K562 (cell line): Measurements from ENCODE around the gene TM4SF20. TPM values are rescaled to one million over a fixed set of nuclear protein-coding genes. Genes with fewer than 3 reads are reported as not detected.

Experiments used
- ATF3 ChIP-seq, 2 experiments: fragments of 450-650 bp in 1 of 2; sonication (generic) in 1 of 2; formaldehyde crosslinking in 1 of 2; IDR thresholded peaks in 1 of 2; conservative IDR thresholded peaks in 1 of 2; 2 replicates each; pipeline versions ENCODE4 v1.6.1 to v1.8.1; 2016 to 2023; ENCODE audit warnings: mild to moderate bottlenecking in 2 of 2, moderate library complexity in 2 of 2, inconsistent platforms in 1 of 2, missing genetic modification reagents in 1 of 2
- BRD9 ChIP-seq: fragments of 450-650 bp; IDR thresholded peaks from 2 replicates; pipeline ENCODE4 v1.6.1; 2018; ENCODE audit warnings: low read depth; ENCODE audit not compliant: partially characterized antibody
- ESRRA ChIP-seq: fragments of 450-650 bp; IDR thresholded peaks from 2 replicates; pipeline ENCODE4 v1.6.1; 2014; ENCODE audit warnings: low read depth, mild to moderate bottlenecking, moderate library complexity, borderline replicate concordance
- ETV5 ChIP-seq: sonication (generic); formaldehyde crosslinking; IDR thresholded peaks from 2 replicates; pipeline ENCODE4 v1.4.0; 2020; ENCODE audit warnings: low read depth, mild to moderate bottlenecking, missing genetic modification reagents
- GTF2E2 ChIP-seq: fragments of 200-800 bp; sonication (Bioruptor generic); IDR thresholded peaks from 2 replicates; pipeline ENCODE4 v1.6.1; 2016; ENCODE audit warnings: missing genetic modification characterization, missing compliant biosample characterization
- MAFF ChIP-seq: IDR thresholded peaks from 2 replicates; pipeline ENCODE4 v1.6.1; 2012; ENCODE audit warnings: low read length, improper control_type of control experiment
- MBD2 ChIP-seq: sonication (generic); IDR thresholded peaks from 2 replicates; pipeline ENCODE4 v1.6.1; 2016; ENCODE audit warnings: low read depth, borderline replicate concordance
- NR2C1 ChIP-seq, 2 experiments: fragments of 450-650 bp; IDR thresholded peaks; 2 replicates each; pipeline ENCODE4 v1.6.1; 2017; ENCODE audit warnings: mild to moderate bottlenecking in 2 of 2, antibody characterized with exemption in 1 of 2, inconsistent platforms in 1 of 2, missing compliant biosample characterization in 1 of 2, missing genetic modification characterization in 1 of 2
- NRF1 ChIP-seq, 2 experiments: fragments of 450-650 bp; IDR thresholded peaks in 1 of 2; conservative IDR thresholded peaks in 1 of 2; 2 replicates each; pipeline ENCODE4 v1.6.1; 2014; ENCODE audit warnings: mild to moderate bottlenecking in 2 of 2
- PBX2 ChIP-seq, 2 experiments: IDR thresholded peaks in 1 of 2; conservative IDR thresholded peaks in 1 of 2; 2 replicates each; pipeline ENCODE4 v1.6.1; 2016; ENCODE audit warnings: low read depth in 2 of 2, mild to moderate bottlenecking in 1 of 2, missing compliant biosample characterization in 1 of 2, missing genetic modification characterization in 1 of 2, moderate library complexity in 1 of 2
- PTBP1 ChIP-seq: fragments of 200-400 bp; formaldehyde crosslinking; IDR thresholded peaks from 2 replicates; pipeline ENCODE4 v1.6.1; 2017; ENCODE audit warnings: low read depth, low read length
- TRIM24 ChIP-seq, 2 experiments: fragments of 450-650 bp; IDR thresholded peaks; 2 replicates each; pipeline ENCODE4 v1.6.1; 2016
- YBX1 ChIP-seq: fragments of 450-650 bp; IDR thresholded peaks from 2 replicates; pipeline ENCODE4 v1.7.1; 2016; ENCODE audit warnings: mild to moderate bottlenecking
- ZBTB17 ChIP-seq: fragments of 450-650 bp; formaldehyde crosslinking; IDR thresholded peaks from 2 replicates; pipeline ENCODE4 v1.4.0; 2020; ENCODE audit warnings: mild to moderate bottlenecking
- ZNF253 ChIP-seq: fragments of 250-450 bp; sonication (Bioruptor Pico); conservative IDR thresholded peaks from 2 replicates; pipeline ENCODE4 v1.6.1; 2021; ENCODE audit warnings: mild to moderate bottlenecking
- ZNF384 ChIP-seq: IDR thresholded peaks from 2 replicates; pipeline ENCODE4 v1.6.1; 2012; ENCODE audit warnings: low read depth, low read length, improper control_type of control experiment
- polyA plus RNA-seq, 8 experiments: library from polyadenylated mRNA; depleted of rRNA in 4 of 8; stranded (reverse) in 5 of 8; unstranded in 3 of 8; fragments of >200 nt; fragmentation: Nextera tagmentation in 2 of 8; fragmentation: Illumina TruSeq in 1 of 8; extraction: Ambion mirVana in 2 of 8; extraction: Trizol in 1 of 8; gene quantifications; 2 replicates each; pipeline versions ENCODE4 v1.2.1 to v1.2.3, GENCODE V29; 2011 to 2014; ENCODE audit warnings: inconsistent platforms in 1 of 8, missing spikeins in 1 of 8
- total RNA-seq, 7 experiments: library from RNA; depleted of rRNA in 6 of 7; stranded (reverse); fragments of >200 nt in 6 of 7; fragmentation: Illumina TruSeq in 2 of 7; extraction: Trizol in 2 of 7; gene quantifications; 2 replicates each; pipeline versions ENCODE4 v1.2.1 to v1.2.3, GENCODE V29; 2011 to 2021; ENCODE audit warnings: low replicate concordance in 1 of 7
- TF ChIP-seq, protein P1 (sequence below): fragments of 450-650 bp; IDR thresholded peaks from 2 replicates; pipeline ENCODE4 v1.6.1; 2017; ENCODE audit warnings: antibody characterized with exemption, mild to moderate bottlenecking
- TF ChIP-seq, protein P2 (sequence below), 2 experiments: fragments of 250-450 bp in 1 of 2; fragments of 450-650 bp in 1 of 2; sonication (Bioruptor Pico) in 1 of 2; IDR thresholded peaks; 2 replicates each; pipeline versions ENCODE4 v1.6.1 to v1.8.0; 2016 to 2021; ENCODE audit warnings: mild to moderate bottlenecking in 2 of 2, moderate library complexity in 2 of 2, missing compliant biosample characterization in 1 of 2, missing genetic modification characterization in 1 of 2

The TM4SF20 gene
- total and polyA plus RNA-seq, 9 of the 15 experiments (the other 6 are each of a cell fraction or from before 2014, with no cell fraction given) = not detected

DNA sequence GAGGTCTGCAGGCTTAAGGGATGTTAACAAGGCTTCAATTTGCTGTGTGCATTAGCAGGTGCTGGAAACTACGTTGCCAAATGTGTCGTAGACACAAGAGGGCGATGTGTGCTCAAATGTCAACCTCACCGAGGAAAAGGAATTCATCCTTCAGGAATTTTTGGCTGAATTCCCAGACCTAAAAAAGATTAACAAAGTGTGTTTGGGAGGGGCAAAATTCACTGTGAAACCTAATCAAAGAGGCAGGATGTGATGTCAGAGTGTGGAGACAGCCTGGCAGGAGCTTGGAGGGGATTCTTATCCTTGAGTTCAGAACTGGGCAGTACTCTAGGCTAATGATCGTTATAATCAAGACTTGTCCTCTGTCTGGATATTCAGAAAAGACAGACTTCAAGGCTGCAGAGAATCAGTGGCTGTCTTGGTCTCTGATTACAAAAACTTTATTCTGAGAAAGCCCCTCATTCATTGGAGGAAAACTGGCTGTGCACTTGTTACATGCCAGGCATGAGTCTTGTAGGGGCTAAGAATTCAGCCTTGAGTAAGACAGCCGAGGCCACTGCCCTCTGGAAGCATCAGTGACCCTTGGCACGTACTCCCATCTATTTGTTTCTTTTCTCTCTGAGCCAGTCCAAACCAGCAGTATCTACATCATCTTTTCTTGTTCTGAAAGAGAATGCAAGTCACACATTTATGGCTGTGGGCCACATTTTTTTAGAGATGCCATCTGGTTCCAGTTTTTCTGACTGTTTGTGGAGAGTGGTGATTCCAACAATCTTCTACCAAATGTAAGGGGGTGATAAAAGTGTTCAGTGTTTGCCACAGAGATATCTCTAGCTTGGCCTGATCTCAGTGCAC is 27.3 kb upstream of the TM4SF20 start (continued):
- no peak for TF ChIP-seq ETV5 (CRISPR knock-in tag)
- no peak for TF ChIP-seq NRF1 (conservative IDR thresholded peaks at IDR 0.05 in 1 of 2, IDR thresholded peaks at IDR 0.05 in 1 of 2)
- TF ChIP-seq MAFF = peak; percentile 19; the same call in 1 of the 2 replicates
- TF ChIP-seq BRD9 = peak; percentile 51
- TF ChIP-seq ESRRA = no peak
- TF ChIP-seq PTBP1 = no peak
- no peak; the same call in 1 of the 2 replicates for TF ChIP-seq ZNF384
- no peak for TF ChIP-seq ZNF253 (CRISPR knock-in tag)
- no peak for TF ChIP-seq NR2C1 (IDR thresholded peaks at IDR 0.05)
- no peak for TF ChIP-seq NR2C1 (tag; IDR thresholded peaks at IDR 0.05)
- TF ChIP-seq ZBTB17 (CRISPR knock-in tag) = no peak
- TF ChIP-seq MBD2 = no peak
- TF ChIP-seq GTF2E2 = no peak
- 0 out of 4 replicates have a peak, but pooled peaks of 1 of the 2 experiments have one; percentile 12 for TF ChIP-seq TRIM24 (IDR thresholded peaks at IDR 0.05)
- TF ChIP-seq, protein P1, sequence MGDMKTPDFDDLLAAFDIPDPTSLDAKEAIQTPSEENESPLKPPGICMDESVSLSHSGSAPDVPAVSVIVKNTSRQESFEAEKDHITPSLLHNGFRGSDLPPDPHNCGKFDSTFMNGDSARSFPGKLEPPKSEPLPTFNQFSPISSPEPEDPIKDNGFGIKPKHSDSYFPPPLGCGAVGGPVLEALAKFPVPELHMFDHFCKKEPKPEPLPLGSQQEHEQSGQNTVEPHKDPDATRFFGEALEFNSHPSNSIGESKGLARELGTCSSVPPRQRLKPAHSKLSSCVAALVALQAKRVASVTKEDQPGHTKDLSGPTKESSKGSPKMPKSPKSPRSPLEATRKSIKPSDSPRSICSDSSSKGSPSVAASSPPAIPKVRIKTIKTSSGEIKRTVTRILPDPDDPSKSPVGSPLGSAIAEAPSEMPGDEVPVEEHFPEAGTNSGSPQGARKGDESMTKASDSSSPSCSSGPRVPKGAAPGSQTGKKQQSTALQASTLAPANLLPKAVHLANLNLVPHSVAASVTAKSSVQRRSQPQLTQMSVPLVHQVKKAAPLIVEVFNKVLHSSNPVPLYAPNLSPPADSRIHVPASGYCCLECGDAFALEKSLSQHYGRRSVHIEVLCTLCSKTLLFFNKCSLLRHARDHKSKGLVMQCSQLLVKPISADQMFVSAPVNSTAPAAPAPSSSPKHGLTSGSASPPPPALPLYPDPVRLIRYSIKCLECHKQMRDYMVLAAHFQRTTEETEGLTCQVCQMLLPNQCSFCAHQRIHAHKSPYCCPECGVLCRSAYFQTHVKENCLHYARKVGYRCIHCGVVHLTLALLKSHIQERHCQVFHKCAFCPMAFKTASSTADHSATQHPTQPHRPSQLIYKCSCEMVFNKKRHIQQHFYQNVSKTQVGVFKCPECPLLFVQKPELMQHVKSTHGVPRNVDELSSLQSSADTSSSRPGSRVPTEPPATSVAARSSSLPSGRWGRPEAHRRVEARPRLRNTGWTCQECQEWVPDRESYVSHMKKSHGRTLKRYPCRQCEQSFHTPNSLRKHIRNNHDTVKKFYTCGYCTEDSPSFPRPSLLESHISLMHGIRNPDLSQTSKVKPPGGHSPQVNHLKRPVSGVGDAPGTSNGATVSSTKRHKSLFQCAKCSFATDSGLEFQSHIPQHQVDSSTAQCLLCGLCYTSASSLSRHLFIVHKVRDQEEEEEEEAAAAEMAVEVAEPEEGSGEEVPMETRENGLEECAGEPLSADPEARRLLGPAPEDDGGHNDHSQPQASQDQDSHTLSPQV = no peak
- no peak for TF ChIP-seq YBX1
- TF ChIP-seq, protein P2, sequence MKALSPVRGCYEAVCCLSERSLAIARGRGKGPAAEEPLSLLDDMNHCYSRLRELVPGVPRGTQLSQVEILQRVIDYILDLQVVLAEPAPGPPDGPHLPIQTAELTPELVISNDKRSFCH (CRISPR knock-in tag; IDR thresholded peaks at IDR 0.05) = no peak
- TF ChIP-seq, protein P2 (tag; IDR thresholded peaks at IDR 0.05) = no peak
- TF ChIP-seq ATF3 (IDR thresholded peaks at IDR 0.05) = no peak
- TF ChIP-seq ATF3 (CRISPR knock-in tag; conservative IDR thresholded peaks at IDR 0.05) = no peak
- no peak for TF ChIP-seq PBX2 (CRISPR knock-in tag; IDR thresholded peaks at IDR 0.05; ENCODE audit: low read depth)
- no peak; the same call in 1 of the 2 replicates for TF ChIP-seq PBX2 (tag; conservative IDR thresholded peaks at IDR 0.05; ENCODE audit: low read depth)
